GM19240 (cell line): ENCODE measurements around the gene CEP57.

Experiments
- DNase-seq: peaks from one replicate; pipeline ENCODE4 v3.0.0; 2011; ENCODE audit warnings: low spot score; ENCODE audit not compliant: insufficient read length

CEP57 gene

GRCh38 chr11:95790123-95790932 lies at the start of gene CEP57:
CEP57 (plus strand) TSS chr11:95790498; CDS start chr11:95790699, 201 bp downstream.
- peak; percentile 37 for DNase-seq

DNA sequence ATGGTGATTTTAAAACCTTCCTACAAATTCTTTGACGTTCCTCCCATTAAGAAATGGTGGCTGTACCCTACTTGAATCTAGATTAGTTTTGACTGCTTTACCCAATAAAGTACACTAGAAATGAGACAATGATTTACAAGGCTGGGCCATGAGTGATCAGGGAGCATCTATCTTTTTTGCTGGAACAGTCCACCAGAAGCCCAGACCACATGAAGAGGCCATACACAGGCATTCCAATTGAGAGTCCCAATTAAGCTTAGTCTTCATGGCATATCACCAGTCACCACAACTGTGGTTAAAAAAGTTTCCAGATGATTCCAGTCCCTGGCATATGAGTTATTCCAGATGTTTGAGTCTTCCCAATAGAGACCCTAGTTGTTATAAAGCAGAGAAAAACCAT lies 40.2 kb upstream of the CEP57 start:
- no peak for DNase-seq

- DNase-seq = no peak
These were observed 38.8 kb upstream of the CEP57 start for GRCh38 chr11:95751515-95751914.

DNA sequence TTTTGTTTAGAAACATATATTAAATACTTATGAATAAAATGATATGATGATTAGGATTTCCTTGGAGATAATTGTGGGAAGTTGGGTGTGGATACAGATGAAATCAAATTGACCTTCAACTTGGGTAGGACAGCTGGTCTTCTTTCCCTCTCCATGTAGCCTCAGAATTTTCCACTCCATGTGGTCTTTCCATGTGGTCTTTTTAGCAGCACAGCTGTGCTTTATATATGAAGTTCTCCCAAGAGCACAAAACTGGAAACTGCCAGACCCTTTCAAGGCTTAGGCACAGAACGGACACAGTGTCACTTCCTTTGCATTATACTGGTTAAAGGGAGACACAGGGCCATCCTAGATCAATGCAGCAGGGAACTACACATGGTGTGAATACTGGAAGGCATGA lies 29.4 kb upstream of the CEP57 start:
- no peak for DNase-seq

GRCh38 chr11:95762534-95762933 lies 27.8 kb upstream of the CEP57 start:
- no peak for DNase-seq

- peak; percentile 11 for DNase-seq
These were observed 25.9 kb upstream of the CEP57 start for GRCh38 chr11:95764267-95764898.

DNA sequence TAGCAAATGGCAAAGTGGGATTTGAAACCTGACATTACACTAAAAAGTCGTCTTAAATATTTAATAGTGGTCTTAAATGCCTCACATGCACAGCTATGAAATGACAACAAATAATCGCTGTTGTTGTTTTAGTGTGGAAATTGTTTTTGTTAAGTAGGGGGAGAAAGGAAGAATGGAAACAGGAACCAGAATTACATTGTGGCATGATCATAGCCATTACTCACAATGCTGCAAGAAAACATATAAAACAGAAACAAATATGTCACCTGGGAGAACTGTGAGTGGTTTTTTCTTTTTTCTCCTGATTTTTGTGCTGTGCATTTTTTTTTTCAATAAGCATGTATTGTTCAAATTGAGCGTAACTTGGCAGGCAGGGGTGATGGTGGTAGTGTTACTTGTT lies 23.6 kb upstream of the CEP57 start:
- DNase-seq = no peak

DNA sequence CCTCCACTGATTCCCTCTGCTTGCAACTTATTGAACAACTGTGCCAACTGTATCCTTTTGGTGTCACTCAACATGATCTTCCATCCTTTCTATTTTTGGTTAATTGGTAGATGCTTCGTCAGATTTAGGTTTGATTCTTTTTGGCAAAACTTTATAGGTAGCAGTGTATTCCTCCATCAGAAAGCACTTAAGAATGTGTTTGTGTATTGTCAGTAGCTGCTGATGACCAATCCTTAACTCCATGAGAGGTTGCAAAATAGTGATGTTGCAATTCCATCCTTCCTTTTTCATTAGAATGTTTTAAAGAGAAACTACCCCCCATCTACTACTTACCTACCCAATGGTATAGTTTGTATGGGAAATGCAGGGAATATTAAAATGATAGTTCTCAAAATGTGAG lies 22.8 kb upstream of the CEP57 start:
- DNase-seq = no peak

GRCh38 chr11:95768521-95768920 lies 21.8 kb upstream of the CEP57 start:
- DNase-seq = no peak

- no peak for DNase-seq
These were observed 13.4 kb upstream of the CEP57 start for GRCh38 chr11:95776859-95777258.

- no peak for DNase-seq
These were observed 11.6 kb upstream of the CEP57 start for GRCh38 chr11:95778699-95779098.

- no peak for DNase-seq
These were observed 9.8 kb upstream of the CEP57 start for GRCh38 chr11:95780544-95780943.

DNA sequence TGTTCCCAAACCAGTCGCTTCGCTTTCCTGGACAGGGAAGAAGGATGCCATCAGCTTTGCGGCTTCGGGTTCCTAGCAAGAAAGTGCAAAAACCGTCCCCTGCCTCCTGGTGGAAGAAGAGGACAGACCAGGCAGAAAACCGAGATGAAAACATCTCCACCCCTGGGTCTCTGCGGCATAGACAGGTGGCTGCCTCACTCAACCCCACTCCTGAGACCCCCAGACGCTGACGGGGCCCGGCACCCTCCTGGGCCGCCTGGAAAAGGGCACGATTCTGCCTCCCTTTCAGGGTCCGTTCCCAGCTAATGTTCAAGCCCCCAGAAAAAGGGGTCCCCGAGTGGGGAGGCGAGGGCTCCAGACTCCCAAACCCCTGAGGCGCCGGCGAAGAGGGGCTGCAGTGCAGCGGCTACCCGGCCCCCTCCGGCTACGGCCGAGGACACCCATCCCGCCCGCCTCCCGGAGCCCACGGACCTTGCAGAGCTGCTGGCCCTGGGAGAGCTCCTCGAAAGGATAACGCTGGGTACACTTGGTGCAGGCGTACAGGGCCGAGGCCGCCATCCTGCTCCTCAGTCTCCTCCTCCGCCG lies 1.3 kb upstream of the CEP57 start:
- no peak for DNase-seq

DNA sequence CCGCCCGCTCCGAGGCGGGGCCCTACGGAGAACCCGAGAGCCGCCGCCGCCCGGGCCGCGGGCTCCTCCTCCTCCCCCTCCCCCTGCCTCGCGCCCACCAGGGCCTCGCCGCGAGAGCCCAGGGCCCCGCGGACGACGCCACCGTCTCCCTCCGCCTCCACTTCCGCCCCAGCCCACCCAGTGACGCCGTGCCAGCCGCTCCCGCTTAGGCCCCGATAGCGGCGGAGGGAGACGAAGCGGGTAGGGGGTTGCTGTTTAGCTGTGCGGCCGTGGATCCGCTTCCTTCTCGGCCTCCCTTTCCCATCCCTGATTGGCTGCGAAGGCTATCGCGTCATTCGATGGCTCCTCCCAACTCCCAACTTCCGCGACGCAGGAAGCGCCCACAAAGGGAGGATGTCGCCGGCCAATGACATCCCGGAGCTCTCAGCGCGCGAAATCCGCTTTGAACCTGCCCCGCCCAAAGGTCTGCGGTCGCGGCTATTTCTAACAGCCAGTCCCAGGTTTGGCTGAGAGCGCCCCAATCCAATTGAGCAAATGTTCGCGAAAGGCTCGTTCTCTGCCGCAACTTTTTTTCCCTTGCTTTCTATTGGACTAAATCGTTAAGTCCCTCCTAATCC lies 684 bp upstream of the CEP57 start, which contains the start of gene FAM76B:
Gene FAM76B (minus strand): TSS at position 277 of the 617 bp plus-strand sequence. CDS start 304 bp downstream, outside the sequence.
- peak; percentile 41 for DNase-seq

DNA sequence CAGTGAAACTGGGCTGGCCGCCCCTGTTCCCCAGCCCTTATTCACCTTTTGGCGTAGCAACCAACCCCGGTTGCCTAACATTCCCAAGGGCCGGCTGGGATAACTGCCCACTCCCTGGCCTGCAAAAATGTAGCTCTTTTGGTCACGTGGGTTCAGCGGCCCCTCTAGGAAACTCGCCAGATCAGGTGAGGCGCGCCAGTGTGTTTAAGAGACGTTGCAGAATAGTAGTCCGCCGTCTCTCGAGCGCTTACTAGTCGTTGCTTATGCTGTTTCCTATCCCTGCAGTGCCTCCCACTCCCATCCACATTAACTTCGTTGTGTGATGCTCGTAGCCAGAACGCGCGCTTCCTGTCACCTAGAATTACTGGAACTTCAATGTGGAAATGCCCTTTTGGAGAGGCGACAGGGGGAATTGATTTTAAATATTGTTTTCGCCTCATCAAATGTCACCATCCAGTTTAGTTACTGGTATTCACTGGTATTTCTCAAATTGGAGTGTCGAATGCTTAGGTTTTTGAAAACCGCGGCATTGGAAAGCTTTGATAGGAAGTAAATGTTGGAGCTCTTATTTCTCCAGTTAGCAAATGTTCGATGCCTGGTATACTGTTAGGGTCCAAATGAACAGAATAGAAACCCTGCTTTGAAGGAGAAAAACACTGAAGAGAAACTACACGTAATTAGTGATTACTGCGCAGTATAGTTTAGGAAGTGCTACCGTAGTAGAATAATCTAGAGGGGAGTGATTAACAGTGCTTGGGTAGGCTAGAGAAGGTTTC lies 823 bp downstream of the CEP57 start:
- no peak for DNase-seq

- DNase-seq = no peak
These were observed 1.4 kb downstream of the CEP57 start for GRCh38 chr11:95791709-95792033.

DNA sequence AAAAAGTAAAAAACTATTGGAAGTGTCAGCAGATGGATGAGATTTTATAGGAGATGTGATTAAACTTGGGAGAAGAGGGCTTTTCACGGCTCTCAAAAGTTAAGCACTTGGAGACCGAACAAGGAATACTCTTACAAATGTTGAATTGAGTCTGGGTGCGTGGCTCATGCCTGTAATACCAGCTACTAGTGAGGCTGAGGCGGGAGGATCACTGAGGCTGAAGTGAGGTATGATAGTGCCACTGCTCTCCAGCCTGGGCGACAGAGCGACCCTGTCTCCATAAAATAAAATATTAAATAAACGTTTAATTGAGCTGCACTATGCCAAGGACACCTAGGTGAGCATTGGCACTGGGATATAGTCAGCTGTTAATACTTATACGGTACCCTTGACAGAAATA lies 1.9 kb downstream of the CEP57 start:
- no peak for DNase-seq

DNA sequence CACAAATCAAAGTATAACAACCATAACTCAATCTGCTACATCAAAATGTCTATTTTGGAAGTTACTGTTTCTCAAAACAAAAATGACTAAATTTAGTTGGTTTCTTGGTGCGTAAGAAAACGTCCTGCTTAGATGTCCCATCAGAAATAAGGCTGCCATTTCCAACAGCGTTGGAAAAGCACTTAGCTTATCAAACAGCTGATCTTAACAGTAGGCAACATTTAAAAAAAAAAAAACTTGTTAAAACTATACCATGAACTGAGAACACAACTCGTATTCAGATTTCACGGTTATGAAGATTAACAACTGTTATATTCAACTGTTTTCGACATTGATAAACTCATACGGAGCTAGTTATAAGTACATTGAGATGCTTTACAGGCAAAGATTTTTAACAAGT lies 2.4 kb downstream of the CEP57 start:
- DNase-seq = no peak

GRCh38 chr11:95793116-95793515 lies 2.8 kb downstream of the CEP57 start:
- no peak for DNase-seq

GRCh38 chr11:95794086-95794485 lies 3.8 kb downstream of the CEP57 start:
- no peak for DNase-seq

DNA sequence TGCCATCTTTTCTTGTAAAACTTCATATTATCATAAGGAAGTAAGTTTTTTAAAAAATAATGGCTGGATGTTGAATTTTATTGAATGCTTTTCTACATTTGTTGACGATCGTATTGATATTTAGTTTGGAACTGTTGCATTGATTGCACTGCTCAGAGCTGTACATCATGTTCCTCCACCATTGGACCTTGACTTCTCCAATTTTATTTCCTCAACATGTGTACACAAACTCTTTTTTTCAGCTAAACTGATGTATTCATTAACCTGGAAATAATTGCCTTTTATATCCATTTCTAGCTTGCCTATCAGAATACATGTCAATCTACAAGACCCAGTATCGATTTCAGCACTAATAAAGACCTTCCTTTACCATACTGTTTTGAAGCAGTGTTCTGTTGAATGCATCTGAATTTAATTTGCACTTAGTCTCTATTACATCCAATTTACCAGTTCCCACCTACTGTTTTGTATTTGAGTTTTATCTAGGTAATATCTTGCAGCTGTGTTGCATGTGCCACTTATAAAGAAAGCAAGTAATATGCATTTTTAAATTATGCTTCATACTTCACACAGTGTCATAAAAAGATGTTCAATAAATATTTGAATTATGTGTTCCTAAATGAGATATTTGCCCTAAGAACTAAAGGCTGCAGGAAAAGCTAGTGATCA lies 5.5 kb downstream of the CEP57 start:
- DNase-seq = no peak
